ENCODE results near the gene ATP2B2.

The ATP2B2 gene

DNA sequence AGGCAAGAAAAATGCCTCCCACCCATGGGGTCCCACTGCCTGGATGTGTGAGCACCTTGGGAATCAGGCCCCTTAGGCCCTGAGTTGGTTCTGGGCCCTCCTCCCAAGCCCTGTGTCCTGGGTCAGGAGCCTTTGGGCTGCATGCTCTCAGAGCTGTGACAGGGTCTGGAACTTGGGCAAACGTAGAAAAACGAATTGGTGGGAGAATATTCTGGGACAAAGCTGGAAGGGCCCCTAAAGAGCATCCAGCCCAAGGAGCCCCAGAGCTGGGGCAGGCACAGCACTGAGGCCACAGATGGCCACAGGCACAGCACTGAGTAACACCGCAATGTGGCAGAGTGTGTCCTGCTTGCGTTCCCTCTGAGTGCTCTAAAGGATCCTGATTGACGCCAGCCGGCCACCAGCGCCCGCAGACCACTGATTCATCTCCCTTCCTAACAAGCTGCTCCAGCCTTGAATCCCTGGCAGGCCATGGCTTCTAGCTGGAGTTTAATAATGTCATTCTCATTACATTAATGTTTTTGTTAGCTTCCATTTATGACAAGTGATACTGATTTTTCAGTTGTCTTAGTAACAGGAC is 165.9 kb downstream of the ATP2B2 start:
- DNase-seq: no peak

DNA sequence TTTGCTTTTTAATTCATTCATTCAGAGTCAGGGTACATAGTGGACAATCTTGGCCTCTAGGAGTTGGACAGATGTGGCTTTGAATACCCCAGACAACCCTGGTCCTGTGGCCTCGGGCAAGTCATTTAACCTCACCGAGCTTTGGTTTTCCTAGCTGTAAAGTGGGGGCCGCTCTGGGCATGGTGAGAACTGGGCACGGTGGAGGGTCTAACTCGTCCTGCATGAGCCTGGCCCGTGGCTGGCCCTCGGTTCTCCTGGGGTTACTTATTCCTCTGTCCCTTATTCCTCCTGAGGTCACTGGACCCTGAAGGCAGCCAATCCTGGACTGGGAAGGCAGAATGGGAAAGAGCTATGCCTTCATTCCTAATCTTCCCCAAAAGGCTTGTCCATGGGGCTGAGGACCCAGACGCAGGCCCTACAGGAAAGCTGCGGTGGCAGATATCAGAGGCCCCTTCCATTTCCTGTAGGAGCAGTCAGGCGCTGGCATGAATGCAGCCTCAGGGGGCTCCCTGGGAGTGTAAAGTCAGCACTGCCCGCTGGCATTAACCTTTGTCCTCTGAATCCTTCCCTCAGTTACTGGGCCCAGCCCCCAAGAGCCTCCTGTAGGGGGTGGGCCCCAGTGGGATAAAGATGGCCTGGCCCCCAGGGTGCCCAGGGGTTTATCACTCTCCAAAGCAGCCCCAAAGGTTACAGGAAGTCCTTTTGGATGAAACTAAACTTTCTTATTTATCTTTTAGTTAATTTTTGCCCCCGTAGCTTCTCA is 166.6 kb downstream of the ATP2B2 start:
- no peak for DNase-seq

DNA sequence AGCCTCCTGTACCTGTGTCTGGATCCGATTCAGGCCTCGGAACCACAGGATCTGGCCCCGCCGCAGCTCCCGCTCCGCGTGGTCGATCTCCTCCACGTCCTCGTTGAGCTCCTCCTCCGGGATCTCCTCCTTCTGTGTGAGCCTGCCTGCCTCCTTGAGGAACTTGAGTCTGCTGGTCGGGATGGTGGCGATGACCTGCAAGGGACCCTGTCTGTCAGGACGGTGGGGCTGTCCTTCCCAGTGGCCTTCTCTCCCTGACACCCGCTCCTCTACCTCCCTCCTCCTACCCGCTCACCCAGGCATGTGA is 167.3 kb downstream of the ATP2B2 start:
- DNase-seq: no peak

DNA sequence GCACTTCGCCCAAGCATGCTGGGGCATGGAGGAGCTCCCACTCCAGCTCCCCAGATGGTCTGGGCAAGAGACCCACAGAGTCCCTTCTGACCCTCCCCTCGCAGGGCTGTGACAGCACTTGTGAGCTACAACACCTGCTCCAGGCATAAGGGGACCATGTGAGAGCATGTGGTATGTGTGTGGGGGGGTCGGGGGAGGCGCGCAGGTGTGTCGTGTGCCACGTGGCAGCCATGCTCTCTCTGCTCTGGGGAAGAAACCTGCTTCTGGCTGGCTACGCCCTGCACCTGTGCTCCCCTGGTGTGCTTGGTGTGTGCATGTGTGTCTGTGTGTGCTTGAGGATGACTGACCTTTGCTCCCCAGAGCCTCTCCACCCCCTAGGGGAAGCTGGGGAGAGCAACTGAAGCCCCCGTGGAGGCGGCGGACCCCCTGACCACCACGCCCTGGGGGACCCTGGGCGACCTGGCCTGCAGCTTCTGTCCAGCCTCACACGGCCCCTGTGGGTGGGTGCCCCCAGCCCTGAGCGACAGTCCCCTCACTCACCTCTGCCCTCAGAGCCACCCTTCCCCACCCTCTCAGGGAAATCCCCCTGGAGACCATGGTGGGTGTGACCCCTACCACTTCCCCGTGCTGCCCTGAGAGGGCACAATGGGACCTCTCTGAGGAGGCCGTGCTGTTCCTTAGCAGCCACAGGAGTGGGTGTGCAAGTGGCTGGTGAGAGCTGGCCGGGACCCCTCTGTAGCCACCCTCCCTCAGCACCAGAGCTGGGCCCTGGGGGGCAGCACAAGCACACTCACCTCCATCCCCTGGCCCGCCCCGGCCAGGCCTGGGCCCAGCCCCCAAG is 167.8 kb downstream of the ATP2B2 start:
- no peak for DNase-seq

DNA sequence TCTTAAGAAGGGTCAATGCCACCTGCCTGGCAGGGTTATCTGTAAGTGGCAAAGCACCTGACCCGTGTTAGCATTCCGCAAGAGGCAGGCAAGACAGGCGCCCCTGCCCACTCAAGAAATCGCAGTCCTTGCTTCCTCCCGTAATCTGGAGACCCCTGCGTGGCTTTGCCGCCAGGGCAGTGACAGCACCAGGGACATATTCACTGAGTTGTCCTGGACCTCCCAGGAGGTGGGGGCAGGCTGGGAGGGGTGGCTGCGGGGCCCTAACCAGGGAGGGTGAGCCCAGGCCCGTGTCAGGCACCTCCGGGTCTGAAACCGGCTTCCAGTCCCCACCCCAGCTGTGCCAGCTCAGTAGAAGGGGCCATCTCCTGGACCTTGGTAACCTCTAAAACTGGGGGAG is 168.6 kb downstream of the ATP2B2 start:
- DNase-seq: no peak

DNA sequence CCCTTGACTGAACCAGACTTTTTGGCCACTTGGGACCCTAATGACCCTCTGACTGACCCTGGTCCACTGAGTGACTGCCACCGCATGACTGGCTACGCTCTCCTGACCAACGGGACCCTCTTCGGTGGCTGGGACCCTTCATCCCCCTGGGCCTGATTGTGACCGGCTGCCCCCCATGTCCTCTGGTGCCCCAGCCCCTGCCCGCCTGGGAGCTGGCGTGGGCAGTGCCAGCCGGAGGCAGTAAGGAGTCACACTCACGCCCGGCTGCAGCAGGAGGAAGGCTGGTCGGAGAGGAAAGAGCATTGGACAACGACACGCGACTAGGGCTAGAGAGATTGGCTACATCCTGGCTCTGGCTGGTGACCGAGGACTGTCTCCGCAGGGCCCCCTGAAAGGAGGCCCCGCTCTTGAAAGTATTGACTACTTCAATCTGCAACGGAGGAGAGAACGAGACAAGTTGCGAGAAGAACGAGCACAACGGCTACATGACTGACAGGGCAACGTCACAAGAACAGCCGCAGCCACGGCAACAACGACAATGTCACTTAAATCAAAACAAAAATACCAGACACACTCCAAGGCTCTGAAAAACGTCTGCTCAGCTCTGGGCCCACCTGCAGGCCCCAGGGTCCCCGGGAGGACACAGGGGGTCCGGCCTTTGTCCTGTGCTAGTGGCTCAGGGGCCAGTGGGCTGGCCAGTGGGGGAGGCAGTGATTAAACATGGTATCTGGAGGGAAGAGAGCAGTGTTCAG is 169.3 kb downstream of the ATP2B2 start:
- DNase-seq: no peak

DNA sequence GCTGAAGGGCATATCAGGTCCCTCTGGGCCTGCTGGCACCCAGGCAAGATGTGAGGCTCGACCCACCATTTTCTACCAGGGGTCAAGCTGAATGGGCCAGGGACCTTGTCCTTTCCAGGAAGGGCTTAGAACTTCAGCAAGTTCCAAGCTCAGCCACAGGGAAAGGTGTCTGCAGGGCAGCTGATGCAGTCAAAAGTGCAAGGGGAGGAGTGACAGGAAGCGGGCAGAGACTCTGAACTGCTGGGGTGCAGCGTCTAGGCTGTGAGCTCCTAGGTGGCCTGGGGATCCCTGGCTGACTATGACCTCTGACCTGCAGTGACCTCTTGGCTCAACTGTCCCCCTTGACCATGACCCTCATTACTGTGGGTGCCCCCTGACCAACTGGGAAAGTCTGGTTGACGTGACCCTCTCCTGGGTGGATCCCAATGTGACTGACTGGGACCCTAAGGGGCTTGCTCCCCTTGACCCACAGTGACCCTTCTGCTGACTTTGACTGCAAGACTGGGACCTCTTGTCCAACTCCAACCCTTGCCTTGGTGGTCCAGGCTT is 170.1 kb downstream of the ATP2B2 start:
- no peak for DNase-seq

DNA sequence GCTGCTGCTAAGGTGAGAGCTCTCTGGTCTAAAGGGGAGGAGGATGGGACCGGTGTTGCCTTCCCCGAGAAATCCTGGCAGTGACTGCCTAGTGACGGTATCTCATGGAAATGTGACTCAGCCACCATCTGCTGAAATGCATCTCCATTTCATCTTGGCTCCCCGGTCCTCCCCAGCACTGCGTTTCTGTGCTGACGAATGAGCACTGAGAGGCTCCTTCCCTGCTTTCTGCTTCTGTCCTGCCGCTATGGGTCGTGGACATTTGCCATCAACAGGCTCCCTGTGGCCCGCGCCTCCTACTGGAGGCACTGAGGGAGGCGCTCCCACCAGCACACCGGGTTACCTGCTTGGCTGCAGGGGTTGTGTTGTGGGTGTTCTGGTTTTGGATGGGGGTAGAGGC is 170.9 kb downstream of the ATP2B2 start:
- no peak for DNase-seq

DNA sequence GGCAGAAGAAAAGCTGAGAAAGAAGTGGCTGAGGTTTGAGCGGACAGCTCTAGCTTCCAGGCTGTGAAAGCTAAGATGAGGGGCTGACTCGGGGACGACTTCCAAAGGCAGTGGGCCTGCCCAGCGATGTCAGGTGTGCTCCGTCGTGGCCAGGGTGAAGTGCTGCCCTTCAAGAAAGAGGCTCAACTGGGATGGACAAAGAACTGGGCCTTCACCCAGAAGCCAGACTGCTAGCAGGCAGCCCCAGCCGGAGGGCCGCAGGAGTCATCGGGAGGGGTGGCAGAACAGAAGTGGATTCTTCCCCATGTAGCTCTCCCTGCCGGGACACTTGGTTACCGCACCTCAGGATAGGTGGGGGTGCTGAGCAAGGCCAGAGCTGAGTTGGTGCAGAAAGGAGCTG is 171.3 kb downstream of the ATP2B2 start:
- DNase-seq: no peak

DNA sequence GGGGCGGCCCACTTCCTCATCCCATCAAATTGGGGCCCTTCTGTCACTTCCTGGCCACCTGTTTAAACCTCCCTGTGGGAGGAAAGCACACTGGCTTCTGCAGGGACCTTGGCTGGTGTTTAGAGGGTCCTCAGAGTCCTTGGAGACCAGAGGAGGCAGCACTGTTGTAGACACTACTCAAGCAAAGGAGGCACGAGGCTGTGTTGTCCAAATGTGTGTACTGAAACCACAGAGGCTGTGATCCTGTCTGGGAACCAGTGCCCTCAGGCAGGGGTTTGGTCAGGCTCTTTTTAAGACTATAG is 172.1 kb downstream of the ATP2B2 start:
- DNase-seq: no peak

DNA sequence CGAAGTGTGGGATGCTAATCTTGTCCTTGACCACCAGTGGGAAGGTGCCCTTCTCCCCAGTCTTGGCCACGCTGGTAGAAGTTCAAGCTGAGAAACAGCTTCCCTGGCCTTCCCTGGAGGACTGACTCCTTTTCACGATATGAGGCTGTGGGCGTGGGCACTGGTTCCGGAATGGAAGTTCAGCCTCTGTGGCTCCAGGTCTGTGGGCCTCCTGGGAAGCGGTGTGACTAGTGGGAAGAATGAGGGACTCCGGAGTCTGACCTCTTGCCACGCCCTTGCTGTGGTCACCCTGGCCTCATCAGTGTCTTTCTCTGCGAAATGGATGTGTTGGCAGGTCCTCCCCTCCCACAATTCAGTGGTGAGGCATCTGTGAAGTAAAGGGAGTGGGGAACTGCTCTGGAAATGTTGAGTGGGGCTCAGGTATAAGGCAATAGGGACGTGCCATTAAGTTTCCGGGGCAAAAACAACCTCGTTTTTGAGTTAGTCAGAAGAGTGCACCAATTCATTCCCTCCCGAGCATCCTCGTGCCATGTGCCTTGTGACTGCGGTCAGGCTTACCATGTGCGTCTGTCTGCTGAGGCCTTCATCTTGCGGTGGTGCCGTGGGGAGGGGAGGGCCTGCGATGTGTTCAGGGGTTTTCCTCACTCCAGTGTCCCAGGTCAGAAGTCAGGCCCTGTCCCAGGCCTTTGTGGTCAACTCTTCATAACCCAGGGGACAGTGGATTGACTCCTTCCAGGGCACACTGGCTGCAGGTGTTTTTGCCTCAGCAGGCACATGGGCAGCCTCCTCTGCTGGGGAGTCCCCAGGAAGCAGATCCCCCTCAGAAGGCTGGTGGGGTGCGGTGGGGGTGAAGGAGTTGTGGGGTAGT is 172.7 kb downstream of the ATP2B2 start:
- no peak for DNase-seq

DNA sequence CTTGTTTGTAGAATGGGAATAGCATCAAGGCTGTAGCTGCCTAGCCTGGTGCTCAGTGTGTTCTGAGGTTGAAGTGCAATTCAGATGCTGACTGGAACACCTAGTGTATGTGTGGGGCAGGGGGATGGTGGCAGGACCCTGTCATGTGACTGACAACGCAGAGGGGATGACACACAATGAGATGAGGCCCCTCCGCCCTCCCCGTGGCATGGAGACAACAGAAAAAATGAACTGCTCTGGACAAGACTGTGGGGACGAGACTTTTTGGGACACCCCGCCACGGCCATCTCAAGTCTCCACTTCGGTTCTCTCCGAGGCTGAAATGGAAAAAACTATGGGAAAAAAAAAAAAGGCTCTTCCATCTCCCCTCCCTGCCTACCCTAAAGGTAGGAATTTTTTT is 174.1 kb downstream of the ATP2B2 start:
- DNase-seq: no peak

DNA sequence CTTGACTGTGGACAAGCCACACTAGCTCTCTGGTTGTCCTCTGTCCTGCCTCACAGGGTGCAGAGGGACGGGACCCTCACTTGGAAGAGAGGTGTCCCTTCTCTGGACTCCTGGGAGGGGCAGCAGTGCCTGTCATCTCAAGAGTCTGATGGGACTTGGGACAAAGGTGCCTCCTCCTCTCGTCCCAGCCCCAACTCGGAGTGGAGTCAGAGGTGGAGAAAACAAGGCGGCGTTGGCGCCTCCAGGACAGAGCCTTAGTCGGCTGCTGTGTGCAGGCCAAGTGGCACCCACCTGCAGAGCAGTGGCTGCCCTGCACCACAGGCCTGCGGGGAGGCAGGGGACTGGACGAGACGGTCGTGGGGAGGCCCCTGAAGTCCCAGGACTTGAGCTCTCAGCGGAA is 175.1 kb downstream of the ATP2B2 start:
- DNase-seq: no peak

DNA sequence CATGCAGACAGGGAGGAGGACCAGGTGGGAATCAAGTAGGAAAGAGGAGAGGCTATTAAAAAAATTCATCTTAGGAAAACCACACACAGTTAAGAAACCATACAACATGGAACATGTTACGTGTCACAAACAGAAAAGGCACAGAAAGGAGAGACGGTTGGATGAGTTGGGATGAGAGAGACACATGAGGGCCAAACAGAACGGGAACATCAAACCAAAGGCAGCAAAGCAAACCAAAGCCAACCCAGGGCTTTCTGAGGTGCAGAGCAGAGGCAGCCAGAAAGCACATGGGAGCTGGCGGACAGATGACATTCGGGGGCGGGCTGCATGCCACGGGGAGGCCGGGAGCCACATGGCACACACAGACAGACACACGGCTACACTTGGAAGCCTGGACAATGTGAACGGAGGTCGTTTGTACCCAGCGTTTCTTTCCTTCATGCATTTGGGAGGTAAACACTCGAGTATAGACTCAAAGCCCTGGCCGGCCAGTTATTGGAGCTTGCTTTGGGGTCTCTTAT is 175.8 kb downstream of the ATP2B2 start:
- DNase-seq: no peak

DNA sequence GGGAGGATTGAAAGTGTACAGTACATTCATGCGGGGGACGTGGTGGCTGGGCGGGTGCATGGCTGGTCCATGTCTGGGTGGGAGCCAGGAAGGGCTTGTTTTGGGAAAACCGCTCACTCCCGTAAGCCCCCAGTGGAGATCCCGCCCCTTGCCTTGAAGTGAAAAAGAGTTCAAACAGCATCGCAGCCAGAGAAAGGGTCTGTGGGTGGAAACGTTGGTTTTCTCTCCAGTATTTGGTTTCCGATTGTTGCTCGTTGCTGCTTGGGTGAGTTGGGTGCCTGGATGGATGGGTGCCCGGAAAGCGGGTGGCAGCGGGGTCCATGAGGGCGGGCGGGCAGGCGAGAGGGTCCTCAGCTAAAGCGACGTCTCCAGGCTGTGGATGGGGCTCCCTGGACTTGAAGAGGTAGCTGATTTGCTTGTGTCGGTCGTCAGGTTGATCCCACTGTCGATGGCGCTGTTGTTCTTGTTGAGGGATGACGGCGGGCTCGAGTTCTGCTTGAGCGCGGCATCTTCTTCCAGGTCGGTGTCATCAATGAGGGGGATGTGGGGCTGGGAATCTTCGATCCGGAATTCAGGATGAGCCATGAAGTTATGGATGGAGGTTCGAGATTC is 176.8 kb downstream of the ATP2B2 start:
- no peak for DNase-seq

DNA sequence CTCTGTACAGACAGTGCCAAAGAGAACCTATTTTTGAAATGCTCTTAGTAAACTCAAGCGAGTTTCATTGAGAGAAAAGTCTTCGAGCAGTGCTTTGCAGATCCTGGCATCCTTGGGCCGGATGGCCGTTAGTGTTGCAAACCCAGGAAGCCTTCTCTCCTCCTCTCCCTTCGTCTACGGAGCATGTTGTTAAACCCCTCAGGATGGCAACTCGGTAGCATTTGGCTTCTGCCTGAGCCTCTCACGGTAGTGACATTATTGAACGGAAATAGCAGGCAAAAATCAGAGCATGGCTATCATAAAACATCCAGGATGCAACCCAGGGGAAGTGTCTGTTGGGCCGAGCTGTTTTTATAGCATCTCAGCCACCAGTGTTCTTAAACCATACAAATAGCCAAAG is 177.8 kb downstream of the ATP2B2 start:
- DNase-seq: no peak

DNA sequence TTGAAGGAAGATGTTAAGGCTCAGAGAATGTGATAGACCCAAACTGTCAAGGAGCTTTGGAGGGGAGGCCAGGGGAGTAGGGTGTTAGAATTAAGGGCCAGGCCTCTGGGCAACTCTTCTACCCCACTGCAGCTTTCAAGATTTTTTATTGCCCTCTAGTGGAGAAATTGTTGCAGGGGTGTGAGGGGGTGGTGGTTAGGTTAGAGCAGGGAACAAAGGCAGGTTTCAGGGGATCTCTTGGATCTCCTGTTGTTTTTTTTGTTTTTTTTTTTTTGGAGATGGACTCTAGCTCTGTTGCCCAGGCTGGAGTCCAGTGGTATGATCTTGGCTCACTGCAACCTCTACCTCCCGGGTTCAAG is 183.1 kb downstream of the ATP2B2 start:
- no peak for DNase-seq

DNA sequence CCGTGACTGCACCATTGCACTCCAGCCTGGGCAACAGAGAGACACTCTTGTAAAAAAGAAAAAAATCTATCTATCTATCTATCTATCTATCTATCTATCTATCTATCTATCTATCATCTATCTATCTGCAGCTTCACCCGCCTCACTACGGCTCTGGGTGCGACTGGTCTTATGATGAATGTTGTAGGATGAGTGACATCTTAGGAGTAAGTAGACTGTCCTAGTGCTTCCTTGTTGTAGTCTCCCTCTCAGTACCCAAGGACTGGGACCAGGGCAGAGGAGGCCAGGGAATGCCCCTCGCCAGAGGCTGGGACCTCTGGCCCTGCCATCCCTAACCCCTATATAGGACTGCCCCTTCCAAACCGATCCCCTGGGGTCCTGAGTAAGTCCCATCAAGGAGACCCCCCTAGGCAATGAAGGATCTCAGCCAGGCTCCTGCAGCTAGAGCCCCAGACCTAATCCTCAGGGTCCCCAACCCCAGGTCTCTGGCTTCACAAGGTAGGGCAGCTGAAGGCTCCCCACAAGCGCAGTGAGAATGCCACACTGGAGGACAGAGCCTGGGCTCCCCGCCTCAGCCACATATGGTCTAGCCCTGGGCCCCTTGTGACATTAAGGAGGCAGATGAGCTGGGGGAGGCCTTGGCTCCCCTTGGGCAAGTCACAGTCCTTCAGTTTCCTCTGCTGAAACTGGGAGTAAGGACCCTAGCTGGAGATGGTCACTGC is 183.6 kb downstream of the ATP2B2 start:
- DNase-seq: no peak

DNA sequence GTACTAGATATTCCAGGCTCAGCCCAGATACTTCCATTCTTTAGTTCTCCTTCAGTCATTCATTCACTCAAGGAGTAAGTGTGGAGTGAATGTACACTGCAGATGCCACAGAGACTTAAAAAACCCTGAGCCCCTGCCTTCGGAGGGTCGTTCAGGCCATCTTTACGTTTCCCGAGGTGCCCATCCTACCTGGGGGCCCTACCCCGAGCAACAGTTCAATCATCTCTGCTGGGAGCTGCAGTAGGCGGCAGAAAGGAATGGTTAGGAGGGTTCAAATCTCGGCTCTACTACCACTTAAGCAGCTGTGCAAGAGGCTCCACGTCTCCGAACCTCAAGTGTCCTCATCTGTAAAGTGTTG is 185.1 kb downstream of the ATP2B2 start:
- DNase-seq: no peak

DNA sequence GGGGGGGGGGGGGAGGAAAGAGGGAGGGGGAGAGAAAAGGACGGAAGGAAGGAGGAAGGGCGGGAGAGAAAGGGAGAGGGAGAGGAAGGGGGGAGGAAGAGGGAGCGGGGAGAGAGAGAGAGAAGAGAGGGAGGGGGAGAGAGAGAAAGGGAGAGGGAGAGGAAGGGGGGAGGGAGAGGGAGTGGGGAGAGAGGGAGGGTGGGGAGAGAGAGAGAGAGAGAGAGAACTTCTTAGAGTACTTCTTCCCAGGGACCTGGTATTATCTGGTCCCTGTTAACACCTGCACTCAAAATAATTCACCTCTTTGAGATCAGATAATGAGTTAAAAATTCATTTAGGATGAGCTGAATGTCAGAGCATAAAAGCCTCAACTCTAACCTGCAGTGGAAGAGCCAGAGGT is 185.6 kb downstream of the ATP2B2 start:
- no peak for DNase-seq

DNA sequence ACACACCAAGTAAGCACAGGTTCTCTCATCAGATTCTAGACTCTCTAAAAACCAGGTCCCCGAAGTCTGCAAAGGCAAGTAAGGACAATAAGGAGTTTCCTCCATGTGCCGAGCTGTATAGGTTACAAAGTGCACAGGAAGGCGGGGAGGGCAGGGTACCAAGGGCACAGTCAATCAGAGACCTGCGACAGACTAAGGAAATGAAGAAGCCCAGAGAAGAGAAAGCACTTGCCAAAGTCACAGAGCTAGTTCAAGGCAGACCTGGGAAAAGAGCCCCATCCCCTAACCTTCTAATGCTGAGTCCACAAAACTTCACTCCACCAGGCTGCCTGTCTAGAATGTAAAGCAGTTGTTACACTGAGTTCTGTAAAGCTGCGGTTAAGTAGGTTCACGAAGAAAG is 186.1 kb downstream of the ATP2B2 start:
- DNase-seq: no peak

Data from activated CD8-positive, alpha-beta memory T cell treated with anti-CD3 and anti-CD28 coated beads for 24 hours (primary cell).